Measurements from ENCODE around the gene KRT73.

KRT73 gene

GRCh38 chr12:52616680-52617402 lies 1.5 kb downstream of the KRT73 start:
- DNase-seq, result no peak

- no peak for DNase-seq
These were observed 2.4 kb downstream of the KRT73 start for GRCh38 chr12:52615912-52616311.

- DNase-seq, result peak; percentile 50
These were observed 3.0 kb downstream of the KRT73 start for GRCh38 chr12:52615208-52615868.

GRCh38 chr12:52614381-52615207 lies 3.8 kb downstream of the KRT73 start:
- peak; percentile 50 for DNase-seq

GRCh38 chr12:52613384-52614030 lies 4.9 kb downstream of the KRT73 start:
- peak; percentile 47 for DNase-seq

GRCh38 chr12:52612431-52613383 lies 5.7 kb downstream of the KRT73 start:
- peak; percentile 38 for DNase-seq

GRCh38 chr12:52611080-52611468 lies 7.3 kb downstream of the KRT73 start:
- DNase-seq, result peak; percentile 40

GRCh38 chr12:52608826-52609630 lies 9.3 kb downstream of the KRT73 start:
- DNase-seq, result peak; percentile 45

GRCh38 chr12:52608161-52608560 lies 10.2 kb downstream of the KRT73 start:
- DNase-seq, result peak; percentile 53

GRCh38 chr12:52607314-52607713 lies 11.0 kb downstream of the KRT73 start:
- DNase-seq, result peak; percentile 35

GRCh38 chr12:52606581-52607218 lies 11.7 kb downstream of the KRT73 start:
- peak; percentile 19 for DNase-seq

GRCh38 chr12:52606096-52606495 lies 12.3 kb downstream of the KRT73 start:
- no peak for DNase-seq

GRCh38 chr12:52605542-52605941 lies 12.8 kb downstream of the KRT73 start:
- peak; percentile 28 for DNase-seq

GRCh38 chr12:52604859-52605258 lies 13.5 kb downstream of the KRT73 start:
- DNase-seq, result peak; percentile 43

GRCh38 chr12:52603314-52603713 lies 15.0 kb downstream of the KRT73 start:
- peak; percentile 34 for DNase-seq

- peak; percentile 32 for DNase-seq
These were observed 15.8 kb downstream of the KRT73 start for GRCh38 chr12:52602552-52602951.

- DNase-seq, result peak; percentile 43
These were observed 16.7 kb downstream of the KRT73 start for GRCh38 chr12:52601671-52602070.

GRCh38 chr12:52600941-52601481 lies 17.3 kb downstream of the KRT73 start, which contains the start of gene KRT72:
Gene KRT72 (minus strand): TSS chr12:52601463. CDS start chr12:52601452, 11 bp downstream.
- DNase-seq, result peak; percentile 46

GRCh38 chr12:52600475-52600874 lies 17.9 kb downstream of the KRT73 start:
- no peak for DNase-seq

- peak; percentile 32 for DNase-seq
These were observed 18.3 kb downstream of the KRT73 start for GRCh38 chr12:52600071-52600470.

Data from islet precursor cell (in vitro differentiated cells).